ENCODE measurements around the gene G0S2. TPM values are rescaled to one million over a fixed set of nuclear protein-coding genes. Genes with fewer than 3 reads are reported as not detected.

G0S2 gene
- total and polyA plus RNA-seq, 2 of the 4 experiments (the other 2 are of a cell fraction): 0.36 to 0.53 TPM

- no CpG with 5 or more reads among the region's 3 CpGs for WGBS, 2 experiments (ENCODE audit: extremely low coverage in 2 of 2, insufficient read length in 1 of 2)
- dilution Hi-C loops (cut with HindIII; ENCODE audit: low sequenced_read_pairs, unreplicated experiment): no loop called here
- TF ChIP-seq FOS (IDR thresholded peaks at IDR 0.05; ENCODE audit: low read depth, low read length) (no peak), POLR2A (IDR thresholded peaks at IDR 0.05; ENCODE audit: low read depth, low read length) (no peak), RAD21 (IDR thresholded peaks at IDR 0.05; ENCODE audit: low read length) (peak; percentile 91), USF2 (IDR thresholded peaks at IDR 0.05; ENCODE audit: low read depth, low read length) (no peak), MAZ (IDR thresholded peaks at IDR 0.05; ENCODE audit: borderline replicate concordance, low read depth, low read length) (no peak), MXI1 (IDR thresholded peaks at IDR 0.05; ENCODE audit: borderline replicate concordance, low read depth, low read length) (no peak), RFX5 (IDR thresholded peaks at IDR 0.05; ENCODE audit: low read depth, low read length) (no peak), SMC3 (IDR thresholded peaks at IDR 0.05; ENCODE audit: low read depth, low read length) (peak; percentile 93), CHD1 (IDR thresholded peaks at IDR 0.05; ENCODE audit: low read depth, low read length) (no peak), RCOR1 (IDR thresholded peaks at IDR 0.05; ENCODE audit: insufficient replicate concordance, low read length) (no peak), CEBPB (IDR thresholded peaks at IDR 0.05; ENCODE audit: low read depth, low read length) (no peak), BHLHE40 (IDR thresholded peaks at IDR 0.05; ENCODE audit: low read depth, low read length) (no peak), CTCF (conservative IDR thresholded peaks at IDR 0.05; ENCODE audit: low read depth, low read length) (peak; percentile 92), ELK1 (IDR thresholded peaks at IDR 0.05; ENCODE audit: borderline replicate concordance, low read depth, low read length) (no peak), NFE2L2 (IDR thresholded peaks at IDR 0.05; ENCODE audit: low read depth, low read length) (no peak)
Measured at GRCh38 chr1:209692745-209693504, 17.7 kb downstream of the G0S2 start.

More at GRCh38 chr1:209692745-209693504, 17.7 kb downstream of the G0S2 start:
- H3K27ac ChIP-seq (ENCODE audit: insufficient read depth, low read length): no peak overlapping the region
- H3K4me1 ChIP-seq (ENCODE audit: control insufficient read depth, insufficient read depth, low read length): peaks cover 5% of the 10 kb centered on the region; the same call in 1 of the 2 replicates
- H3K23ac ChIP-seq (ENCODE audit: low read depth, low read length): no peak overlapping the region
- no peak overlapping the region for H3K56ac ChIP-seq (ENCODE audit: extremely low read depth, insufficient read depth, low read length)
- no peak overlapping the region for H2AK5ac ChIP-seq (ENCODE audit: low read depth, low read length)
- H2BK120ac ChIP-seq (ENCODE audit: low read depth, low read length): no peak overlapping the region
- H4K8ac ChIP-seq (ENCODE audit: low read depth in 2 of 2, low read length in 2 of 2): no peak overlapping the region
- no peak overlapping the region for H4K91ac ChIP-seq (ENCODE audit: insufficient read depth, low read depth, low read length)
- H4K5ac ChIP-seq (ENCODE audit: low read depth, low read length): no peak overlapping the region
- H2BK15ac ChIP-seq (ENCODE audit: low read depth, low read length): no peak overlapping the region
- H3K9me3 ChIP-seq (ENCODE audit: control insufficient read depth, insufficient read depth, low read length): no peaks in the 10 kb centered on the region
- H3K9me1 ChIP-seq (ENCODE audit: insufficient read depth, low read length): 0 out of 2 replicates have a peak, but pooled peaks cover 4% of the 10 kb centered on the region
- H4K20me1 ChIP-seq (ENCODE audit: insufficient read depth, low read length): no peaks in the 10 kb centered on the region
- in situ Hi-C loops (cut with MboI; ENCODE audit: low sequenced_read_pairs) (no loop called here), intact Hi-C loops (cut with micrococcal nuclease) (loop anchor here (1.0 kb wide), 5 partner anchors 47 to 117 kb away; no protein-coding TSS in a partner anchor)
- ChIA-PET CTCF (interaction anchor here (1.0 to 1.8 kb wide), 4 partner anchors 10 to 127 kb away, joined by 3 to 5 read pairs (median 4); no protein-coding TSS in a partner anchor), POLR2A (ENCODE audit: unreplicated experiment) (interaction anchor here (0.7 kb wide), 1 partner anchor 97 kb away, joined by 3 read pairs; no protein-coding TSS in a partner anchor)
- no peak overlapping the region for H3K9ac ChIP-seq (ENCODE audit: low read depth, low read length)
- no peak overlapping the region for H2AFZ ChIP-seq (replicated peaks; ENCODE audit: low read length, poor library complexity)
- DNase-seq (peak; percentile 83), ATAC-seq (ENCODE audit: low read depth) (peak; percentile 86)
- H3K4me2 ChIP-seq (ENCODE audit: low read depth, low read length): no peak overlapping the region
- H2BK5ac ChIP-seq (ENCODE audit: low read depth, low read length, poor library complexity, severe bottlenecking): no peak overlapping the region
- no peak overlapping the region for H3K18ac ChIP-seq (ENCODE audit: low read depth, low read length)
- no peak overlapping the region for H3K4ac ChIP-seq (ENCODE audit: low read depth, low read length)
- H2AK9ac ChIP-seq (replicated peaks; ENCODE audit: low read depth, low read length, poor library complexity): no peak overlapping the region
- H2BK20ac ChIP-seq (ENCODE audit: low read depth, low read length): no peak overlapping the region
- BruUV-seq (replicated peaks): no TSS peak
- H3K4me3 ChIP-seq (ENCODE audit: insufficient read depth, low read depth, low read length): no peak overlapping the region
- H3K27me3 ChIP-seq (ENCODE audit: control insufficient read depth, insufficient read depth, low read length): peaks cover 3% of the 10 kb centered on the region
- H3K14ac ChIP-seq (replicated peaks; ENCODE audit: low read depth, low read length): no peak overlapping the region
- H3K36me3 ChIP-seq (ENCODE audit: control insufficient read depth, insufficient read depth, low read length): no peaks in the 10 kb centered on the region
- no peaks in the 10 kb centered on the region for H3K79me1 ChIP-seq (ENCODE audit: low read depth in 1 of 2, low read length in 2 of 2)
